ENCODE results near the gene CRIM1. TPM values are rescaled to one million over a fixed set of nuclear protein-coding genes. Genes with fewer than 3 reads are reported as not detected.

Gene CRIM1
- total and polyA plus RNA-seq, 7 donors, result 3.0 to 148 (median 55.6) TPM

DNA sequence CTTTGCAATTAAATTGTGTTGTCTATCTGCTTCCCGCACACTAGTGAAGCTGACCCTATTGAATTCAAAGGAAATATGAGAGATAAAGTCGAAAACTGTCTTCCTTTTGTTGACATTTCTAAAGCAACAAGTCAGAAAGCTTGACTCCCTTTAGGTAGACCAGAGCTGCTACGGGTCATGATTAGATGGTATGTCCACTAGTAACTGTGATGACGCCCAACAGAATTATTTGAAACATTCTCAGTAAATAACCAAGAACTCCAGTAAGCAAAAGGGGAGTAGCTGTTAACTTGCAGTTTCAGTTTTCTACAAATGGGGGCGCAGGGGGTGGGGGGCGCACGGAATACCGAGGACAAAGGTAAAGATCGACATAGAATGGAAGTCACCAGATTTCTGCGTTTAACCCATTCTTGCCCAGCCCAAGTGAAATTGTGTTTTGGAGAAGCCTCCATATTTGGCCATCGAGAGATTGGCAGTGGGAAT lies 56.4 kb downstream of the CRIM1 start:
- WGBS, 2 donors, result 76 to 86% methylated on average over 11 of the region's 11 CpGs

DNA sequence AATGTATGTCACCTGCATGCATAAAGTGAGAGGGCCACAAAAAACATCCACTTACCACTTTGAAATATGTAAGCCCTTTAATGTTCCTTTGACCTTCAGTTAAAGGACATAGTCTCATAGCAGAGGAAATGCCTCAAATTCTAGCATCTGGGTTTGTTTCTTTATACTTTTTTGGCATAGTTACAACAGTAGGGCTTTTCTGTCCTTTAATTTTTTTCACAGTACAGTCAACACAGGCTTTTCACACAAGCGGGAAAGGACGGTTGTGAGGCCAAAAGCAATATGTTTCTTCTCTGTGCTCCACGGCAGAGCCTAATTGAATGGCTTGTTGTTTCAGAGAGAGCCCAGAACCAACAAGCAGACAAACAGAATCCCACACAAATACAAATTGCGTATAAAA lies 57.6 kb downstream of the CRIM1 start:
- WGBS, 2 donors, result 81 to 90% methylated on average over 4 of the region's 4 CpGs
- H3K9me3 ChIP-seq, result no peaks in the 10 kb centered on the region
- H3K27ac ChIP-seq, result peak overlapping the region in 3 of 4 donors; percentile 41 to 47 (median 43)
- no peaks in the 10 kb centered on the region for H3K36me3 ChIP-seq
- H3K4me3 ChIP-seq, result no peak overlapping the region
- no peak for DNase-seq
- H3K4me1 ChIP-seq, result peaks cover 0 to 98% (median 63%) of the 10 kb centered on the region in 4 donors
- TF ChIP-seq POLR2A (IDR thresholded peaks at IDR 0.05), result no peak
- TF ChIP-seq POLR2AphosphoS5 (IDR thresholded peaks at IDR 0.05), result no peak
- TF ChIP-seq, protein P1, sequence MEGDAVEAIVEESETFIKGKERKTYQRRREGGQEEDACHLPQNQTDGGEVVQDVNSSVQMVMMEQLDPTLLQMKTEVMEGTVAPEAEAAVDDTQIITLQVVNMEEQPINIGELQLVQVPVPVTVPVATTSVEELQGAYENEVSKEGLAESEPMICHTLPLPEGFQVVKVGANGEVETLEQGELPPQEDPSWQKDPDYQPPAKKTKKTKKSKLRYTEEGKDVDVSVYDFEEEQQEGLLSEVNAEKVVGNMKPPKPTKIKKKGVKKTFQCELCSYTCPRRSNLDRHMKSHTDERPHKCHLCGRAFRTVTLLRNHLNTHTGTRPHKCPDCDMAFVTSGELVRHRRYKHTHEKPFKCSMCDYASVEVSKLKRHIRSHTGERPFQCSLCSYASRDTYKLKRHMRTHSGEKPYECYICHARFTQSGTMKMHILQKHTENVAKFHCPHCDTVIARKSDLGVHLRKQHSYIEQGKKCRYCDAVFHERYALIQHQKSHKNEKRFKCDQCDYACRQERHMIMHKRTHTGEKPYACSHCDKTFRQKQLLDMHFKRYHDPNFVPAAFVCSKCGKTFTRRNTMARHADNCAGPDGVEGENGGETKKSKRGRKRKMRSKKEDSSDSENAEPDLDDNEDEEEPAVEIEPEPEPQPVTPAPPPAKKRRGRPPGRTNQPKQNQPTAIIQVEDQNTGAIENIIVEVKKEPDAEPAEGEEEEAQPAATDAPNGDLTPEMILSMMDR (IDR thresholded peaks at IDR 0.05), result no peak
- no peak for TF ChIP-seq EP300 (IDR thresholded peaks at IDR 0.05)
- H3K27me3 ChIP-seq, result no peaks in the 10 kb centered on the region
- intact Hi-C loops (cut with DNase I), result no loop called here

More for the DNA sequence above, 56.4 kb downstream of the CRIM1 start:
- DNase-seq, result no peak
- H3K27me3 ChIP-seq, result no peaks in the 10 kb centered on the region
- peaks cover 0 to 98% (median 62%) of the 10 kb centered on the region in 4 donors for H3K4me1 ChIP-seq
- intact Hi-C loops (cut with DNase I), result no loop called here
- H3K4me3 ChIP-seq, result no peak overlapping the region
- H3K27ac ChIP-seq, result peak overlapping the region in 3 of 4 donors; percentile 0 to 47 (median 41)
- TF ChIP-seq POLR2AphosphoS5 (IDR thresholded peaks at IDR 0.05), result no peak
- TF ChIP-seq, protein P1 (IDR thresholded peaks at IDR 0.05), result no peak
- TF ChIP-seq POLR2A (IDR thresholded peaks at IDR 0.05), result no peak
- no peak for TF ChIP-seq EP300 (IDR thresholded peaks at IDR 0.05)
- H3K36me3 ChIP-seq, result no peaks in the 10 kb centered on the region
- H3K9me3 ChIP-seq, result no peaks in the 10 kb centered on the region

DNA sequence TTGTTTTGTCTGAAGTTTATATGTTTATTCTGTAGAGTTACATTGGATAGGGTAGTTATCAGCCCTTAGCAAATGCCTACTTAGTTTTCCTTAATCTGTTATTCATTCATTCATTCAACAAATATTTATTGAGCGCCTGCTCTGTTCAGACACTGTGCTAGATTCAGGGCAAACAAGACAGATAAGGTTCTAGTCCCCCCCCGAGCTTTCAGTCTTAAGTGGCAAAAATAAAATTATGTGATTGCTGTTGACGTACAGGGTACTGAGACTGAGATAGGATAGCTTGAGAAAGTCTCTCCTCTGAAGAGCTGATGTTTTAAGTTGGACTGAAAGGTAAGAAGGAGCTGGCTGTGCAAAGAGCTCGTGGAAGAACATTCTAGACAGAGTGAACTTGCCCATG lies 58.7 kb downstream of the CRIM1 start:
- no peak overlapping the region for H3K4me3 ChIP-seq
- no peaks in the 10 kb centered on the region for H3K9me3 ChIP-seq
- no peak for DNase-seq
- WGBS, 2 donors, result 89 to 90% methylated on average over 4 of the region's 4 CpGs
- H3K27me3 ChIP-seq, result no peaks in the 10 kb centered on the region
- H3K4me1 ChIP-seq, result peaks cover 0 to 92% (median 60%) of the 10 kb centered on the region in 4 donors
- H3K27ac ChIP-seq, result peak overlapping the region in 3 of 4 donors; percentile 43 to 51 (median 44)
- H3K36me3 ChIP-seq, result no peaks in the 10 kb centered on the region
- intact Hi-C loops (cut with DNase I), result no loop called here
- TF ChIP-seq, protein P1 (IDR thresholded peaks at IDR 0.05), result no peak
- TF ChIP-seq POLR2A (IDR thresholded peaks at IDR 0.05) (no peak), EP300 (IDR thresholded peaks at IDR 0.05) (no peak), POLR2AphosphoS5 (IDR thresholded peaks at IDR 0.05) (no peak)

DNA sequence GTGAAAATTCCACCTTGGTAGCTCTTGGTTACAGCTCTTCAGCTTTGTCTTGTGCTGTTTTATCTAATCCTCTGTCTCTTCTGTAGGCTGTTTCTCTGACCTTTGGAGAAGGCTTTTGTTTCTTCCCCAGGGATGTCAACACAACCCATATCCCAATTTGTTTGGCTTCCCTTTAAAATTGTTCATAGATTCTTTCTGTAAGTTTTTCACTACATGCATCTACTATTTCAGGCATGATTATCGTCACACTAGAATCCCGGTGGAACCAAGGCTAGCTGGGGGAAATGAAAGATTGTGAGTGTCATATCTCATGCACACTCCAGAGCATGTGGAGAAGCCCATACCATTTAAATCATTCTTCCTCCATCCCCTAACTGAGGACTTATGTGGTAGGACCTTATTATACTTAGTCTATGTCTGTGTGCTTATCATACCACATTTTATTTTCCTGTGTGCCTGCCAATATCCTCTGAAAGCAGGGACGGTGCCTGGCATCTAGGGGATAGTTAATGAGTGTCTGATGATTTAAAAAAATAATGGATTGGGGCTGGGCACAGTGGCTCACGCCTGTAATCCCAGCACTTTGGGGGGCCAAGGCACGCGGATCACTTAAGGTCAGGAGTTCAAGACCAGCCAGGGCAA lies 59.9 kb downstream of the CRIM1 start:
- intact Hi-C loops (cut with DNase I), result no loop called here
- Histone ChIP-seq H3K4me3 (no peak overlapping the region), H3K4me1 (peaks cover 0 to 87% (median 55%) of the 10 kb centered on the region in 4 donors), H3K36me3 (no peaks in the 10 kb centered on the region), H3K9me3 (no peaks in the 10 kb centered on the region), H3K27ac (peak overlapping the region in 2 of 4 donors; percentile 44 to 51), H3K27me3 (no peaks in the 10 kb centered on the region)
- WGBS, 2 donors, result 70 to 84% methylated on average over 6 of the region's 6 CpGs
- TF ChIP-seq EP300 (IDR thresholded peaks at IDR 0.05), result no peak
- no peak for TF ChIP-seq POLR2AphosphoS5 (IDR thresholded peaks at IDR 0.05)
- TF ChIP-seq, protein P1 (IDR thresholded peaks at IDR 0.05), result no peak
- TF ChIP-seq POLR2A (IDR thresholded peaks at IDR 0.05), result no peak
- no peak for DNase-seq
